Left lung (tissue), 10 donors: ENCODE data around the gene PDE11A. TPM values are rescaled to one million over a fixed set of nuclear protein-coding genes. Genes with fewer than 3 reads are reported as not detected.

Experiments
- ATAC-seq: fragments of 200-7000 bp; cut with Tn5 transposase; one replicate; pipeline ENCODE4 v1.9.1; 2020; ENCODE audit warnings: moderate library complexity
- DNase-seq, 4 donors: peaks; one replicate each; pipeline ENCODE4 v3.0.0-alpha.2; 2013 to 2020
- H3K27ac ChIP-seq, 2 donors: fragments of 200-600 bp; sonication (generic) in 1 of 2; one replicate each; pipeline versions ENCODE4 v1.5.0 to v1.8.0; 2020 to 2021
- H3K27me3 ChIP-seq, 2 donors: fragments of 200-600 bp; sonication (generic) in 1 of 2; one replicate each; pipeline versions ENCODE4 v1.5.0 to v1.8.0; 2020 to 2021
- H3K36me3 ChIP-seq, 2 donors: fragments of 200-600 bp; sonication (generic) in 1 of 2; one replicate each; pipeline versions ENCODE4 v1.5.0 to v1.8.0; 2020 to 2021
- H3K4me1 ChIP-seq, 2 donors: fragments of 200-600 bp; one replicate each; pipeline ENCODE4 v1.8.0; 2021
- H3K4me3 ChIP-seq, 2 donors: fragments of 200-600 bp; sonication (generic) in 1 of 2; one replicate each; pipeline versions ENCODE4 v1.5.0 to v1.8.0; 2020 to 2021; ENCODE audit warnings: mild to moderate bottlenecking in 1 of 2
- H3K9me3 ChIP-seq, 2 donors: fragments of 200-600 bp; sonication (generic) in 1 of 2; one replicate each; pipeline versions ENCODE4 v1.5.0 to v1.8.0; 2020 to 2021
- CTCF ChIP-seq, 2 donors: fragments of 200-600 bp; sonication (generic) in 1 of 2; IDR thresholded peaks; one replicate each; pipeline versions ENCODE4 v1.5.0 to v1.8.0; 2021; ENCODE audit warnings: antibody characterized with exemption in 2 of 2
- intact Hi-C, 2 donors: fragments of 100-400 bp; cut with DNase I; formaldehyde crosslinking; loops; one replicate each; pipeline versions ENCODE4 v1.11.2 to v1.14.2; 2022
- polyA plus RNA-seq, 6 donors: library from polyadenylated mRNA; unstranded; fragments of 120-200 nt; gene quantifications; one replicate each; pipeline ENCODE4 v1.2.1, GENCODE V29; 2013; ENCODE audit not compliant: insufficient read length in 6 of 6
- total RNA-seq, 2 donors: library from RNA; stranded (reverse); fragmentation: NEBNext Ultra II Directional; extraction: Animal tissue kit (Norgen Biotek cat#: 25700); gene quantifications; one replicate each; pipeline ENCODE4 v1.2.1, GENCODE V29; 2021
- donor health status: DM: no; HTN: yes; CAD: no.
- donor health status: DM: no; HTN: no; CAD: no.

PDE11A gene
- total and polyA plus RNA-seq, 8 donors, result 0.24 to 0.73 (median 0.35) TPM

GRCh38 chr2:177596866-177597265 lies 475.7 kb downstream of the PDE11A start:
- Histone ChIP-seq H3K27ac (no peak overlapping the region), H3K4me1 (peaks cover 0 to 3% of the 10 kb centered on the region in 2 donors), H3K36me3 (no peaks in the 10 kb centered on the region), H3K4me3 (no peak overlapping the region), H3K9me3 (no peaks in the 10 kb centered on the region), H3K27me3 (no peaks in the 10 kb centered on the region)
- DNase-seq (no peak), ATAC-seq (no peak)
- intact Hi-C loops, result no loop called here
- TF ChIP-seq CTCF (IDR thresholded peaks at IDR 0.05), result no peak

- no peak for TF ChIP-seq CTCF (IDR thresholded peaks at IDR 0.05)
- intact Hi-C loops, result no loop called here
- H3K4me1 ChIP-seq, result peaks cover 0 to 3% of the 10 kb centered on the region in 2 donors
- H3K27ac ChIP-seq, result no peak overlapping the region
- H3K36me3 ChIP-seq, result no peaks in the 10 kb centered on the region
- DNase-seq (no peak), ATAC-seq (no peak)
- no peak overlapping the region for H3K4me3 ChIP-seq
- no peaks in the 10 kb centered on the region for H3K9me3 ChIP-seq
- no peaks in the 10 kb centered on the region for H3K27me3 ChIP-seq
Measured at GRCh38 chr2:177595126-177595845, 477.3 kb downstream of the PDE11A start.

- Histone ChIP-seq H3K27ac (no peak overlapping the region), H3K27me3 (no peaks in the 10 kb centered on the region), H3K4me1 (no peaks in the 10 kb centered on the region), H3K4me3 (no peak overlapping the region), H3K9me3 (no peaks in the 10 kb centered on the region), H3K36me3 (no peaks in the 10 kb centered on the region)
- DNase-seq (no peak), ATAC-seq (no peak)
- intact Hi-C loops, result no loop called here
- TF ChIP-seq CTCF (IDR thresholded peaks at IDR 0.05), result no peak
Measured at GRCh38 chr2:177593402-177593801, 479.2 kb downstream of the PDE11A start.

GRCh38 chr2:177592945-177593344 lies 479.6 kb downstream of the PDE11A start:
- Histone ChIP-seq H3K36me3 (no peaks in the 10 kb centered on the region), H3K4me3 (no peak overlapping the region), H3K4me1 (no peaks in the 10 kb centered on the region), H3K9me3 (no peaks in the 10 kb centered on the region), H3K27me3 (no peaks in the 10 kb centered on the region), H3K27ac (no peak overlapping the region)
- intact Hi-C loops, result no loop called here
- TF ChIP-seq CTCF (IDR thresholded peaks at IDR 0.05), result no peak
- DNase-seq (no peak), ATAC-seq (no peak)

GRCh38 chr2:177592397-177592796 lies 480.2 kb downstream of the PDE11A start:
- no peak for TF ChIP-seq CTCF (IDR thresholded peaks at IDR 0.05)
- no peaks in the 10 kb centered on the region for H3K36me3 ChIP-seq
- no peaks in the 10 kb centered on the region for H3K4me1 ChIP-seq
- no peak overlapping the region for H3K27ac ChIP-seq
- H3K27me3 ChIP-seq, result no peaks in the 10 kb centered on the region
- ATAC-seq (no peak), DNase-seq (no peak)
- no peaks in the 10 kb centered on the region for H3K9me3 ChIP-seq
- no peak overlapping the region for H3K4me3 ChIP-seq
- intact Hi-C loops, result no loop called here
